AG20443 (cell line): Measurements from ENCODE around the gene GAB1.

Experiments
- DNase-seq: peaks from one replicate; pipeline ENCODE4 v3.0.0; 2012; ENCODE audit warnings: low spot score, mixed read lengths

Gene GAB1

DNA sequence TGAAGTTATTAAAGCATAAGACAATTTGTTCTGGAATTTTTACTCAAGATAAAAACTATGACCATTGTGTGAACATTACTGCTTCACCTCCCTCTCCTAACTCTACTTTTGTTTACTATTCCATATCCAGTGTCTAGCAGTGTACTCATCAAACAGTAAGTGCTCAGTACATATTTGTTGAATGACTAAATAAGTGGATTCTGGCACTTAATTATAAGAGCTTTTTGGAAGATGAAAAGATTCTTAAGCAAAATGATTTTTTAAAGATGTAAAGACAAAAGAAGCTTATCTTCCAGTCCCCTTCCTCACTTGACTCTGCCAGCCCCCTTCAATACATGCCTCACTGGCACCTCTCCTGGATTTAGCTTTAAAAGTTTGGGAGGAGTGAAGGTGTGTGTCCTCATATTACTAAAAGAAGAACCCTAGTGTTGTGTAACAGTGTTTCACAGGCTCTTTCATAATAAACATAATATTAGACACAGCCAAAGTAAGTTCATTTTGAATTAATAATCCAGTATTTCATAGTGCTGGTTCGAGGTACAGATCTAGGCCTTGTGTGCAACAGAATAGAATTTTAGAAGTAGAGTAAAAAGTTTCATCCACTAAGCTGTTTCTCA is 53.0 kb downstream of the GAB1 start:
- peak; percentile 24 for DNase-seq

DNA sequence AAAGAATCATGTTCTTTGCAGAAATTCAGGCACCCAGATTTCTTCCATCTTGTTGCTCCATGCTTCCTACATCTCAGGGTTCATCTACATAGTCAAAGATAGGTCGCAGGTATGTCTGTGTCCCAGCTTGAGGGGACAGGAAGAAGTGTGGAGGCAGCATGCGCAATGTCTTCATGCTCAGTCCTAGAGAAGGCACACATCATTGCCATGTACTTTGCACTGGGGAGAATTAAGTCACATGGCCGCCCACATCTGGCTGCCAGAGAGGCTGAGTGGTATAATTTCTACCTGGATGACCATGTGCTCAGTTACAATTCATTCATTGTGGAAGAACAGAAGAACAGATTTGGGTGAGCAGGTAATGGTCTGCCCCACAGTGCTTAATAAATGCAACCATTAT is 54.1 kb downstream of the GAB1 start:
- DNase-seq: no peak

DNA sequence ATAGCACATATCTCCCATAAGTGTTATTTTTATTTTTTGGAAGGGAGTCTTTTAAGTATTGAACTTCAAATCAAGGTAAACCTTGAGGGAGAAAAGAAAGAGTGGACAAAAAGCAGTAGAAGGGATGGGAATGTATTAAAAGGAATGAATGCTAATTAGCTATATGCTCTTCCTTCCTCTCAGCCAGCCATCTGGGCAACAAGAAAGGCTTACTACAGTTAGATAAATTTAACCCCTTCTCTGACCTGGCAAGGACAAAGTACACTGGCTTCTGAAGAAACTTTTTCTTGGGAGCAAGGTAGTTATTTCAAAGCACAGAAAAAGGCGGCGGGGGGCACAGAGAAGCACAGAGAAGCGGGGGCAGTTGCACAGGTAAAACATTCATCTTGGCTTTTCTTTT is 54.6 kb downstream of the GAB1 start:
- DNase-seq: no peak

DNA sequence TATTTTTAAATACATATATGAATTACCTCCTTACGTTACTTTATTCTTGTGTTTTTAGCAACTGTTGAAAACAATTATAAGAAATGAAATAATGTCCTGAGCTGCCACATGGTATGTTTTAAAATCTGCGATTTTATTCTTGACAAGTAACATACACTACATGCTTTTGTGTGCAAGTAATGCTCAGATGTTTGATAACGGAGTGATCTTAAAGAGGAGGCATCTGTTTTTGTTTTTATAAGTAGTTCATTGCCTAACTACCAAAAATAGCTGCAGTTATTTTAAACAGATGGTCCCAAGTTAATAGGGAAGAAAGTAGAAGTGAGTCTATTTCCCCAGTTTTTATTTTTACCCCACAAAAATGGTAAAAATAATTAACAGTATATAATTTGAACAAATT is 55.2 kb downstream of the GAB1 start:
- DNase-seq: no peak

DNA sequence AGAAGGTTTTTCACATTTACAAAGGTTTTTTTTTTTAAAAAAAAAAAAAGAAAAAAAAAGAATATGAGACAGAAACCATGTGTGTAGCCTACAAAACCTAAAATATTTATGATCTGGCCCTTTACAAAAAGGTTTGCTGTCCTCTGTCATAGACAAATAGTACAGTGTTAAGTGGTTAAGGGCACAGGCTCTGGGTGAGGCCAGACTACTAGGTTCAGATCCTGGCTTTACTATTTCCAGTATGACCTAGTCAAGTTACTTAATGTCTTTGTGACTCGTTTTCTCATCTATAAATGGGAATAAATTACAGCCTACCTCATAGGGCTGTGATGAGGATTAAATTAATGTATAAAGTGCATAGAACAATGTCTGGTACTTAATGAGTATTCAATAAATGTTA is 56.5 kb downstream of the GAB1 start:
- no peak for DNase-seq

DNA sequence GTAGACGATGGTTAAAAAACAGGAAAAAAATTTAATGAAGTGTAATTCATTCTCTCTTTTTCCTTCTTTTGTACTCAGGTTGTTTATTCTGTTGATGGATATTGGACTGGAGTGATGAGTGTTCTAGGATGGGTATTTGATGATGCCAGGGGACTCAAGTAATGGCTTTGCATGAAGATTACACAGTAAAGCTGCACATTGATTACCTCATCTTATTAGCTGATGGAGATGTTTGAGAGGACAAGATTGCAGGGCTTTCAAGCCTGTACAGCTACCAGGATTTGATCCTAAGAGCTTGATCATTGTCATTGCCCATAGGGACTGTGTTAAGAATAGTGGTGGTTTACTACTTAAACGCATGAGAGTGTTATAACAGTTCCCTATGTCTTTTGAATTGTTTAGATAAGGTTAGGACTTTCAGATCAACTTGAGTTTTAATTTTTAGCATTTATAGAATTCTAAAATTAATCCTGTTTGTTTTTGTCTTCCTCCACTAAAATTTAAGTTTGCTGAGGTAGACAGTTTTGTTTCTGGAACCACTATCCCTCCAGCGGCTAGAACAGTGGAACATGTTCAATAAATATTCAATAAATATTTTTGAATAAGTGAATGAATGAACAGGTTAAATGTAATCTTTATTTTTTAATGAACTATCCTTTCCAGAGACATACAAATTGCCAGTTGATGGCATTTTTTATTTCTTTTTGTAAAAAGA is 58.2 kb downstream of the GAB1 start:
- DNase-seq: no peak

DNA sequence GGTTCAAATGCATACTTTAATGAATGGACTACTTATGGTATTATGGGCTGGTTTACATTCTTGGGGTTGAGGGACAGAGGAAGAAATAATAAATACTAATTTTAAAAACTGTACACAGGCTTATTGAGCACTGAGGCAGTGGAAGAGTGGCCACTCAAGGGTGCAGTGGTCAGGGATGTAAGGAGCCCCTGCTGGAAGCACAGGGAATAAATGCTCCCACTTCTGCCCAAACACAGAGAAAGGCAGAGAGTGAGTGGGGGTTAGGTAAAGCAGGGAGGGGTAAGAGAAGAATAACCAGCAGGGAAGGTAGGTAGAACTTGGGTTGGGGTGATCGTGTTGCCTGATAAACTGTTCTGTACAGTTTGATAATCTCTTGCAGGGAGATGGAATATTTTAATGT is 60.0 kb downstream of the GAB1 start:
- no peak for DNase-seq

DNA sequence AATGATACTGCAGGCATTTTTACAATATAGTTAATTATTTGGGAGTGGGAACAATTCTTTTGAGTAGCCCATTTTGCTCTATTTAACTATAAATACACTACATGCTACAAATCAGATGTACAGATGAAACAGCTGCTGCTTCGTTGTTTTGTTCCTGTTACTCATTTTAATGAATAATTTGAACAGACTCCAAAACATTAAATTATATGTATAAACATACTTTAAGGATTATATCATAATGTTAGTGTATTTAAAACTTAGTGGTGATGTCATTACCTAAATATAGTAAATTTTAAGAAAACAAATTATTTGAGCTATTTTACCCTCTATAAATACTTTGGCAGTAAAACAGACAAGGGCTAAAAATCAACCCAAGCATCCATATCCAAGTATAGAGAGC is 60.7 kb downstream of the GAB1 start:
- no peak for DNase-seq

DNA sequence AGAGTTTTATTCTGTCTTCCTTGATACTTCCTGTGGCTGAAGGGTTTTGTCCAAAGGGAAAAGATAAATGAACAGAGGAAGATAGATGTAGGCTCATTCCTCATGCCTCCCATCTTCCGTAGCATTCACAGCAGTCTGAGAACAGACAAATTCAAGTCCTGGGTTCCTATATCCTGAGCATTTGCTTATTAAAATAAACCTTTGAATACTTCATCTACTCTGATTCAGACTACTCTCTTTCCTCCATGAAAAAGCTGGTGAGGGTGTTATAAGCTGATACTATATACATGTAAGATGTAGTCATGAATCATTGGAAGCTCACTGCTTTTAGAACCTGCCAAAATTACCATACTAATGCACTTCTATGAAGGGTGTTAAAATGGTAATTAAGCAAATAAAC is 61.2 kb downstream of the GAB1 start:
- no peak for DNase-seq

DNA sequence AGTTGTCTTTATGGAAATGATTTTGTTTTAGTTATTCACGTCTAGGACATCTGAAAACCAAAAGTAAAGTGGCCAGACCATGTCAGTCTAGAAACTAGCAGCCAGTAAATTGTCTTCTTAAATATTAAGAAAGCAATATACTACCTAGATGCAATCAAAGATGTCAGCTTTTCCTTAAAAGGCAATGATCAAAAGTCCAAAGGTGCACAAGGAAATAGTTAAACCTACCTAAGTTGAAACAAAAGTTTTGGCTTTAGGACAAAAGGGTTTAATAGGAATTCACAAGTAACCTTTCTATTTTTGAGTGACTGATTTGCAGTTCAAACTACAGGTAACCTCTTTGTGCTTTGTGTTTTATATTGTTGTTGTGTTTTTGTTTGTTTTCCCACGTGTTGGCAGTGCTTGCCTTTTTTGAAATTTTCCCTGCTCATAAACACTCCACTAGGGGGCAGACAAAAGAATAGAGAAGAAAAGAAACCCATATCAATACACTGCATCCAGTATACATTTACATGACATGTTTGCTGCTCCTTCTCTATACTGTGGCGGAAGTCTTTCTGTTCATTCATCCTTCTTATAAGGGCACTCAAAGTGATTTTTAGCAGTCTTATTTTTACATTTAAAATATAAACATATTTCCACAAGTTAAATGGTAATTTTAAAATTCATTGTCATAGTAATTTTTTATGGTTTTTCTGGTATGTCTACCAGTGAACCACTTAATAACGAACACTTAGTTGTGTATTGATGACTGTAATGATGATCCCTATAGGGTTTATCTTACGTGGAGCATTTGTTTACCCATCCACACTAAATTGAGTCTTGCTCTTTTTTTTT is 62.7 kb downstream of the GAB1 start:
- DNase-seq: peak; percentile 27

DNA sequence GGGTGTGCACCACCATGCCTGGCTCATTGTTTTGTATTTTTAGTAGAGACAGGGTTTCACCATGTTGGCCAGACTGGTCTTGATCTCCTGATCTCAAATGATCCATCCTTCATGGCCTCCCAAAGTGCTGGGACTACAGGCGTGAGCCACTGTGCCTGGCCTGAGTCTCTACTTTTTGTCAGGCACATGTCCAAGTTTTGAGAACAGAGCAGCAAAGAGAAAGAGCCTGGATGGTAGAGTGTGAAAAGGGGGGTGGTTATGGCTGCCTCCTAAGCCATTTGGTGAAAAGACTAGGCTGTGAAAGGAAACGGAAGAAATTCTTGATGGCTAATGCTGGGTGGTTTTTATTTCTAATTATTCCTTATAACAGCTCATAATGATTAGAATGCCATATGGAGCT is 63.4 kb downstream of the GAB1 start:
- no peak for DNase-seq

DNA sequence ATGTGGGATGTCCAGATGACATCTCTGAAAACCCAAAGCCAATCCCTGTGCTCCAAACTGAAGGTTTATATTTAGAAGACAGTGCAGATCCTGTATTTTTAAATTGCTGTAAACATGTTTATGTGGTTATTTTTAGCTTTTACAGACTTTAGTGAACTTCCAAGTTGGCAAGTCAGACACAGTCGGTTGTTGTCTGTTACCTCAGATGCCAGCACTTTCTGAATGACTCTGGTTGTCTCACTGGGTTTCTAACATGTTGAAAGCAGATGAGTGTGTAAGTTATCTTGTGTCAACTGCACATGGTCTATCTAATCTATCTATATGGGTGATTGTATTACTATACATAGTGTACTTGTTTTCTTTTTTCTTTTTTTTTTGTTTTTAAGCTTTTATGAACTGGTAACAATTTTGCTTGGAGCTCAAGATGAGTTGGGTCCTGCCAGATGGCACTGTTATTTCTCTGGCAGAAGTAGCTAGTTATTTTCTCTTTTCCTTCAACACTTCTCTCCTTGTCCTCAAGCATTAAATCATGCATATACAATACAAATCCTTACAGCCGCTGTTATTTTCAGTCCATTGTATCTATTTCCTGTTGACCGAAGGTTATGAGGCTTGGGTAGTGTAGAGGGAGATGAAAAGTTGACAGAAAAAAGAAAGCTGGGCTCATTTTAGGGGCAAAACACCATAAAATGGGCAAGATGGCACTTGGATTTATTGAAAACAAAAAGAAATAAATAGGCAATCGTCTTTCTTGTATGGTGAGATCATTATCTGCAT is 66.3 kb downstream of the GAB1 start:
- DNase-seq: no peak

DNA sequence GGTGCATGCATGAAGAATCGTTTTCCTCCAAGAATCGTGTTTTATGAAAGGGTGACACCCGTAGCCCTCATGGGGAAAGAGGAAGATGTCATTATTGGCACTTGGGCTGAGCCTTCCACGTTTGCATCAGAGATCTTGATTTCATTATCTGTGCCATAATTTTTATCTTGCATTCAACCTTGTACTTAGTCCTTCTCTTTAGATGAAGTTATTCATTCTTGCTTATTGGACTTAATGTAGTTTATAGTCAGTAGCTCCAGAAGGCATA is 66.8 kb downstream of the GAB1 start:
- DNase-seq: no peak

DNA sequence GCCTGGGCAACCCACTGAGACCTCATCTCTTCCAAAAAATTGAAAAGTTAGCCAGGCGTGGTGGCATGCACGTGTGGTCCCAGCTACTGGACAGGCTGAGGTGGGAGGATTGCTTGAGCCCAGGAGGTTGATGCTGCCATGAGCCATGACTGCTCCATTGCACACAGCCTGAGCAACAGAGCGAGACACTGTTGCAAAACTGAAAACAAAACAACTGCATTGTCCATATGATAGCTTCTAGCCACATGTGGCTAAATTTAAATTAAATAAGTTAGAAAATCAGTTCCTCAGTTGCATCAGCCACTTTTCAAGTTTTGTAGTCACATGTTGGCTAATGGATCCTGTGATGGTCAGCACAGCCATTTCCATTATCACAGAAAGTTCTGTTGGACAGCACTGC is 67.9 kb downstream of the GAB1 start:
- DNase-seq: no peak

DNA sequence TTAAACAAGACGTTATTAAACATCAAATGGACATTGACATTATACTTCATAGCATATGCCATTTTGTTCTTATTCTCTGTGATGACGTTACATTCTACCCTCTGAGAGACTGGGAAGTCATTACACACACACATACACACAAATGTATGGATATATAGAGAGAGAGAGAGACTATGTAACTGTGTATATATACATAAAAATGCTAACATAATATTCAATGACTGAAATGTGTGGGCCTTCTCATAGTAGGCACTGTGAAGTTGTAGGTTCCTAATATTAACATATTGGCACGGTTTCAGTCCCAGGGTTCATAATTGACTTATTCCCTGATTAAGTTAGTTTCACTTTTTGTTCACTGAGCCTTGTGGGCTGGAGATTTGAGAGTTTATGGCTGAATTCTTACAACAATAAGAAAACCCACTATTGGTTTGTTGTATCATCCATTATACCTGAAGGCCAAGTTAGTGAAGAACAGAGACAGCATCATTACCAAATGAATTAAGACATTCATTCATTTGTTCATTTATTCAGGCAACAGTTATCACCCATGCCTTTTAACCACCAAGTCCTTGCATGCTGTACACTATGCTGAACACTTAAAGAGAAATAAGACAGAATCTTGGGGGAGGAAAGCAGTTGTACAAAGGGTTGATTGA is 68.5 kb downstream of the GAB1 start:
- no peak for DNase-seq

DNA sequence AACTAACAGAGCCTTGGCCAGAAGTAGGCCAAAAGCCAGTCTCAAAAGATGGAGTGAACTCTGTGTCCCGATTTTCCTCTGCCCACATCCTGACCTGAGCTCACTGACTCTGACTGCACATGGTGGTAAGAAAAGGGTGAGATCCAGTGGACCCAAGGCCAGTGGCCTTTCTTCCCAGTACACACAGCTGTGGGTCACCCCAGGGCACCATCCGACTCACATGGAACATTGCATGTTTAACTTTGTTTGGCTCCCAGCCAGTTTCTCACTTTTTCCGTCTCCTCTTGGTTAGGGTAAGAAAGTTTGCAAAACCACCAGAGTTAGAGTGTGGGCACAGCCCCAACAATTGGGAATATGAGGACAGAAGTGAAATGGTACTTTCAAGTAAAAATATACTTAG is 69.8 kb downstream of the GAB1 start:
- DNase-seq: peak; percentile 15

DNA sequence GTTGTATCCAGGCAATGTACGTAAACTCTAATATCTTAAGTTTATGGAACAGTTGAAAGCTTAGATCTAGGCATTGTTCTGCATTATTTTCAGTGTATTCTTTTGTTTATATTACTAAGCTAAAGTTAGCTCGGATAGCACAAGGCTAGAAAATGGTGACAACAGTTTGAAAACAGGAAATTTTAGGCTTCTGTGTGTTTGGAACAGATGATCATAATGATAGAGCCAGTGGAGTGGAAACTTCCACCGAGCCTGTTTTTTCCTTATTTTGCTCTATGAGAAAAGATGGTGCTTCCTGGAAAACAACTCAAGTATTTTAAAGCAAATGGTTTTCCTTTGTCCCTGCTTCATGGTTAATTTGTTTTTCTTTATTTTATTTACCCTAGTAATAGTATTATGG is 70.8 kb downstream of the GAB1 start:
- DNase-seq: no peak

DNA sequence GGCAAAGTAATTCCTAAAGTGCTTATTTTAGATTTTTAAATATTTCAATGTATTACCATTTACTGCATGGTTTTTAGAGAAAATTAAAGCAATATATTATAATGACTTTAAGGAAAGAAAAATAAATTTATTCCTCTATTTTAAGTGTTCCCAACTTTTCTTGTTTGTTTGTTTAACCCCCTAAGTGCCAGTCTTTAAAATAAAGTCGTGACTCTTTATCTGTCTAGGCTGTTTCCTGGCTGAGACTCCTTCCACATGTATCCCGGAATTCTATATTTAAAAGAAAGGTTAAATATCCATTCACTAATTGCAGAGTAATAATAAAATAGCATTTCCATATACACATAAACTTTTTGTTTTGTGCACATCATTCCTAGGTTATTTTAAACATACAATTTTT is 71.2 kb downstream of the GAB1 start:
- no peak for DNase-seq

DNA sequence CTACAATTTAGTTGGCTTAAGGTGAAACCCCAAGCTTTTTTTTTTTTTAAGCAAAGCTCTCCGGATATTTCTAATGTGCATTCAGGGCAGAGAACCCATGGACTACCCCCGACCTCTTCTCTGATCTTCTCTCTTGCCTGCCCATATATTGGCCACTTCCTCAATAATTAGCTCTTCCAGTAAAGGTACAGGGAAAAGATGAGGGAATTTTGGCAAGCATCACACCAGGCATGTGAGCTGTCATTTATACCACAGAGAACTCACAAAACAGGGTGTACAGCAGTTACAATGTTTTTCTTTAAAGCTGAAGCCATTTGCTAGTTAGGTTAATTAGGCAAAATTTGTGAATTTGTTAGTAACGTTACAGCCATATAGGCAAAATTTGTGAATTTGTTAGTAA is 73.3 kb downstream of the GAB1 start:
- no peak for DNase-seq

DNA sequence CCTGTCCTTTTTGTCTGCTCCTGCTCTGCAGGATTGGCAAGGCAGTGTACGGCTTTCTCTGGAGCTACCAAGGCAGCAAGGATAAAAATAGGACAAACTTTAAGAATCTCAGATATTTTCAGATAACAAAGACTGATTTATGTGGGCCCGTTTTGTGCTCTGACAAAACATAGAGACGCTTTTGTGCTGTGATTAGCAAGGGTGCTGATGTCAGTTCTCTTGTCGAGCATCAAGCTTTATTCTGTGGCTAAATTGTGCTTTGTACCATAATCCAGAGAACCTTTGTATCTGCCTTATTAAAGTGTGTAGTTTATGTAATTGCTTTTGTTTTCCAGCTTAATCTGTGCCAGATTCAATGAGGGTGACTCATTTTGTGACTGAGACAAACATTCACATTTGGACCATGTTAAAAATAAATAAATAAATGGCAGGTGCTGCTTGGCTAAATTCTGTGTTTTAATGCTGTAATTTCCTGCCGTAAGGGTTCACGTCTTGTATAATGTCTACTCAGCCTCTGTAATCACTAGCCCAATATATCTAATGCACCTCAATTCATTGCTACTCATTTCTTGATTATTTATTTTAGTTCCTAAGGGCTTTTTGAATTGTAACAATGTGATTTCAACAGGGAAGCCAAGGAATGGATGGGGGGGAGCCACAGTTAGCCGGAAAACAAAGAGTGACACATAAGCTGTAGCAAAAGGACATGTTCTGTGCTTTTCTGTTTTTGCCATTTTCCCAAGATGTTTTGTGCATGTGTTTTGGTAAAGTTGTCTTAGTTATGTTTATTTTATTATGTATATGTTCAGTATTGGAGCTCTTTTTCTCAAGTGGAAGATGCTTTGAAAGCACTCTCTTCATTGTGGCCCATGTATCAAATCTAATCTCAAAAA is 75.1 kb downstream of the GAB1 start:
- peak; percentile 36 for DNase-seq

DNA sequence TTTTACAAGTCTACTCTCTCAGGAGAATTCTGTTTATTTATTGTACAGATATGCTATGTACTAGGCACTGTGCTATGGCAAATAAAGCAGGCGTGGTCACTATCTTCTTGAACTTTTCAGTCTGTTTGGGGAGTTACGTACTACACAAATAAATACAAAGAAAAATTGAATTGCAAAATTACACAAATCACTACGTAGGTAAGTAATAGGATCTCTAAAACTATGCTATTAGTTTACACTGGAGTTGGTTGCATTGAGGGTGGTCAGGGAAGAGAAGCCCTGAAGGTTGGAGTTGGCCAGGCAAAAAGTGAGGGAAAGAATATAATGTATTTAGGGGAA is 75.7 kb downstream of the GAB1 start:
- DNase-seq: no peak
